Measurements from ENCODE around the gene IRF7.

IRF7 gene

DNA sequence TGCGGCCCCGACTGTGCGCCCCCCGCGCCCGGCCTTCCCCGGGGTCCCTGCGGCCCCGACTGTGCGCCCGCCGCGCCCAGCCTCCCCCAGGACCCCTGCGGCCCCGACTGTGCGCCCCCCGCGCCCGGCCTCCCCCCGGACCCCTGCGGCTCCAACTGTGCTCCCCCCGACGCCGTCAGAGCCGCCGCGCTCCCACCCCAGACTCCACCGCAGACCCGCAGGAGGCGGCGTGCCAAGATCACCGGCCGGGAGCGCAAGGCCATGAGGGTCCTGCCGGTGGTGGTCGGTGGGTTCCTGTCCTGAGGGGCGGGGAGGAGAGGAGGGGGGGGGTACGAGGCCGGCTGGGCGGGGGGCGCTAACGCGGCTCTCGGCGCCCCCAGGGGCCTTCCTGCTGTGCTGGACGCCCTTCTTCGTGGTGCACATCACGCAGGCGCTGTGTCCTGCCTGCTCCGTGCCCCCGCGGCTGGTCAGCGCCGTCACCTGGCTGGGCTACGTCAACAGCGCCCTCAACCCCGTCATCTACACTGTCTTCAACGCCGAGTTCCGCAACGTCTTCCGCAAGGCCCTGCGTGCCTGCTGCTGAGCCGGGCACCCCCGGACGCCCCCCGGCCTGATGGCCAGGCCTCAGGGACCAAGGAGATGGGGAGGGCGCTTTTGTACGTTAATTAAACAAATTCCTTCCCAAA, 24.4 kb upstream of the IRF7 start:
- no peak for DNase-seq (ENCODE audit: low read depth in 2 of 2)

DNA sequence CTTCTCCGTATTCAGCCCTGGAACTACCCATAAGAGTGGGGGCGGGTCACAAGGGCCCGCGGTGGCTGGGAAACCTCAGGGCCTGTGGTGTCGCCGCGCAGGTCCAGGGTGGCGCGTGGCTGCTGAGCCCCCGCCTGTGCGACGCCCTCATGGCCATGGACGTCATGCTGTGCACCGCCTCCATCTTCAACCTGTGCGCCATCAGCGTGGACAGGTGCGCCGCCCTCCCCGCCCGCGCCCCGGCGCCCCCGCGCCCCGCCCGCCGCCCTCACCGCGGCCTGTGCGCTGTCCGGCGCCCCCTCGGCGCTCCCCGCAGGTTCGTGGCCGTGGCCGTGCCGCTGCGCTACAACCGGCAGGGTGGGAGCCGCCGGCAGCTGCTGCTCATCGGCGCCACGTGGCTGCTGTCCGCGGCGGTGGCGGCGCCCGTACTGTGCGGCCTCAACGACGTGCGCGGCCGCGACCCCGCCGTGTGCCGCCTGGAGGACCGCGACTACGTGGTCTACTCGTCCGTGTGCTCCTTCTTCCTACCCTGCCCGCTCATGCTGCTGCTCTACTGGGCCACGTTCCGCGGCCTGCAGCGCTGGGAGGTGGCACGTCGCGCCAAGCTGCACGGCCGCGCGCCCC, 23.7 kb upstream of the IRF7 start:
- DNase-seq (ENCODE audit: low read depth in 2 of 2): no peak

DNA sequence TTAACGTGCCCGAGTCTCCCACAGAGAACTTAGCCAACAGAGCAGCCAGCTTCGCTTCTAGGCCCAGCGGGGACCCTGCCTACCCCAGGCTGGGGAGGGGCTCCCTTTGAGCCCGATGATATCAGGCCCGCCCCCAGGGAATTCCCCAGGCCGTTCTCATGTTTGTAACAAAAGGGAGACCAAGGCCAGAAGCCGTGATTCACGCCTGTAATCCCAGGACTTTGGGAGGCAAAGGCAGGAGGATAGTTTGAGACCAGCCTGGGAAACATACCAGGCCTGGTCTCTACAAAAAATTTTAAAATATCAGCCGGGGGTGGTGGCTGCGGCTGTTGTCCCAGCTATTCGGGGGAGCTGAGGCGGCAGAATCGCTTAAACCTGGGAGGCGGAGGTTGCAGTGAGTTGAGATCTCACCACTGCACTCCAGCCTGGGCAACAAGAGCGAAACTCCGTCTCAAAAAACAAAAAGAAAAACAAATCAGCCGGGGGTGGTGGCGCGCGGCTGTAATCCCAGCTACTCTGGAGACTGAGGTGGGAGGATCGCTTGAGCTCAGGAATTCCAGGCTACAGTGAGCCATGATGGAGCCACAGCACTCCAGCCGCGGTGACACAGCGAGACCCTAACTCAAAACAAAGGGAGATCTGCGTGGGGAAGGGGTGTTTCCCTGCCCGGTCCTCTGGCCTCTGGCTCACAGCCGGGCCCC, 23.0 kb upstream of the IRF7 start:
- DNase-seq (ENCODE audit: low read depth in 2 of 2): no peak

DNA sequence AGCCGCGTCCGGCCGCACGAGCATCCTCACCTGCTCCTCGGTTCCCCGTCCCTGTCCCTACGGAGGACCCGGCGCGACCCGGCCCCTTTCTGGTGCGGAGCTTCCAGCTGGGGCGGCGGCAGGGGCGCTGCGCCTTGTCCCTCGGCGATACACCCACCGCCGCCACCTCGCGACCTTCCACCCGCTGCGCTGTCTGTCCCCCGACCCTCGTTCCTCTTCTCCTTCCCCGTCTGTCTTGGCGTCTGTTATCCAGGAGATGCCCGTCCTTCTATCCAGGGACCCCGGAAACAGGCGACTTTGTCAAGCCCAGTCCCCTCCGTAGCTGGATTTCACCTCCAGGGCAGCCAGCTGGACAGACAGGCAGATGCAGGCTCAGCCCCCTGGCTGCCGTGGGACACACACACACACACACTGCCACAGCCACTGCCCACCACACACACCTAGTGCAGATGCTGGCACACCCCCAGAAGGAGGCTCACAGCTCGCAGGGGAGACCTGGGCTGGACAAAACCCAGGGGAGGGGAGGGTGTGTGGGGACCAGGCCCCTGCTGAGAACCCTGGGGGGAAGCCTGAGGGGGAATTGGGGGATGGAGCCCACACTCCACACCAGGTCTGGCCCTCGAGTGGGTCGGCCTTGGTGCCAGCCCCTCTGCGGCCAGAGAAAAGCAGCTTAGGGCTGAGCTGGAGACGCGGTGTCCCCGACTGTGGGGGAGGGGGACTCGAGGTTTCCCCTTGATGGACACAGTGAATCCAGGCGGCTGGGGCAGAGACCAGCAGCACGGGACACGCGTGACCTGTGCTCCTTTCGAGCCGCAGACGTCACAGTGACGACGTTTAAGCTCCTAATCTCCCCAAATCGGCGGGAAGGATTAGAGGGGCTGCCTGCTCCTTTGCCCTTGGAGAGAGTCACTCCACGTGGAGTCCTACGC, 22.1 kb upstream of the IRF7 start:
- DNase-seq (ENCODE audit: low read depth in 2 of 2): no peak

DNA sequence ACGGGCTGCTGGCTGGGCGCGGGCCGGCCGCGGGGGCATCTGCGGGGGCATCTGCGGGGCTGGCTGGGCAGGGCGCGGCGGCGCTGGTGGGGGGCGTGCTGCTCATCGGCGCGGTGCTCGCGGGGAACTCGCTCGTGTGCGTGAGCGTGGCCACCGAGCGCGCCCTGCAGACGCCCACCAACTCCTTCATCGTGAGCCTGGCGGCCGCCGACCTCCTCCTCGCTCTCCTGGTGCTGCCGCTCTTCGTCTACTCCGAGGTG, 21.5 kb upstream of the IRF7 start:
- no peak for DNase-seq (ENCODE audit: low read depth in 2 of 2)

DNA sequence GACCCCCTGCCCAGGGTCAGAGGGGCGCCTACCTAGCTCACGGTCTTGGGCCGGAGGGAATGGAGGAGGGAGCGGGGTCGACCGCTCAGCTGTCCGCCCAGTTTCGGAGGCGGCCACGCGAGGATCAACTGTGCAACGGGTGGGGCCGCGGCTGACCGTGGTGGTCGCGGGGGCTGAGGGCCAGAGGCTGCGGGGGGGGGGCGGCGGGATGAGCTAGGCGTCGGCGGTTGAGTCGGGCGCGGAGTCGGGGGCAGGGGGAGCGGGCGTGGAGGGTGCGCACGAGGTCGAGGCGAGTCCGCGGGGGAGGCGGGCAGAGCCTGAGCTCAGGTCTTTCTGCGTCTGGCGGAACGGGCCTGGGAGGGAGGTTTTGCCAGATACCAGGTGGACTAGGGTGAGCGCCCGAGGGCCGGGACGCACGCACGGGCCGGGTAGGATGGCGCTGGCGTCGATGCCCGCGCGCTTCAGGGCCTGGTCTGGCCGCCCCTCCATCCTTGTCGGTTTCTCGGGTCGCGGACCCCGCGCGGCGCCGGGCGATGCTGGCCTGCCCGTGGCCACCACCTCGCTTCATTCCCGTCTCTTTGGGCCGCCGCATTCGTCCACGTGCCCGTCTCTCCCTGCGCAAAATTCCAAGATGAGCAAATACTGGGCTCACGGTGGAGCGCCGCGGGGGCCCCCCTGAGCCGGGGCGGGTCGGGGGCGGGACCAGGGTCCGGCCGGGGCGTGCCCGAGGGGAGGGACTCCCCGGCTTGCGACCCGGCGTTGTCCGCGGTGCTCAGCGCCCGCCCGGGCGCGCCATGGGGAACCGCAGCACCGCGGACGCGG, 21.0 kb upstream of the IRF7 start, which contains the start of gene DRD4:
TSS of gene DRD4 (plus strand) at position 759 of the 822 bp plus-strand sequence. CDS start at position 795, 36 bp downstream.
- DNase-seq (ENCODE audit: low read depth in 2 of 2): no peak

DNA sequence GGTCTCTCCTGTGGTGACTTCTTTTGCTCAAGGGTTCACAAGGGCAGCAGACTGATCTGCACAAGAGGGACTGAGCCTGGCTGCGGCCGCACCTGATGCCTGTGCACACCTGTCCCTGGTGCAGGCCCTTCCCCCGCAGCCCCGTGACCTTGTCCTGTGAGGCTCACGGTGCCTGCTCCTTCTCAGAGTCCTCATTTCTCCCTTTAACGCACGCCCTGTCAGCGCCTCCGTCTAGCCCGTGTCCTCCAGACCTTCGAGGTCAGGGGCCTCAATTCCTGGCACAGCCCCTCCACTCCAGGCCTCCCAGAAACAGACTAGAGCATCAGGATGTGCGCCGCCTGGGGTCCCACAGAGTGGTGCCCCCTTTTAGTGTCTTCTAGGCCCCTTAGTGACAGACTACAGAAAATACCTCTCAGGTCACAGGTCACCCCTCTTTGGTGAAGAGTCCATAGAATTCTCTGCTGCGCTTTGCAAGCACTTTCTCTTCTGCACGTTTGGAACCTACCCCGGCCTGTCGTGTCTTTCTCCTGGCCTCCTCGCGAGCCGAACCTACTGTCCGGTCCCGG, 20.3 kb upstream of the IRF7 start:
- DNase-seq (ENCODE audit: low read depth in 2 of 2): no peak

DNA sequence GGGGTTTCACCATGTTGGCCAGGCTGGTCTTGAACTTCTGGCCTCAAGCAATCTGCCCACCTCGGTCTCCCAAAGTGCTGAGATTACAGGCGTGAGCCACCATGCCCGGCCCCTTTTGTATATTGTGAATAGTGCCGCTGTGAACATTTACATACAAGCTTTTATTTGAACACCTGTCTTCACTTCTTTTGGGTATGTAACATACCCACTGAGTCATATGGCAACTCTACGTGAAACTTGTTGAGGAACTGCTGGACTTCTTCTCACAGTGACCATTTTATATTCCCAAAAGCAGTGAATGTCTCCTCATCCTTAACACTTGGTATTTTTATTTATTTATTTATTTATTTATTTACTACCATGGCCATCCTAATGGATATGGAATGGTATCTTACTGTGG, 15.1 kb upstream of the IRF7 start:
- DNase-seq (ENCODE audit: low read depth in 2 of 2): no peak

DNA sequence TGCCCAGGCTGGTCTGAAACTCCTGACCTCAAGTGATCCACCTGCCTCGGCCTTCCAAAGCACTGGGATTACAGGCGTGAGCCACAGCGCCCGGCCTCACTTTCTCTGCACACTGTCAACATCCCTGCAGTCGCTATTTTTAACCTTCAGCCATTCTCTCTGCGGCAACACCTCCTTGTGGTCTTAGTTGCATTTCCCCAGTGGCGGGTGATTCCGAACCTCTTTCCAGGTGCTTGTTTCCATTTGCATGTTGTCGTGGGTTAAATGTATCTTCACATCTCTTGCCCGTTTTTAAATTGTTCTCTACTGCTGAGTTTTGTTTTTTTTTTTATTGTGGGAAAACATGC, 13.5 kb upstream of the IRF7 start:
- no peak for DNase-seq (ENCODE audit: low read depth in 2 of 2)

DNA sequence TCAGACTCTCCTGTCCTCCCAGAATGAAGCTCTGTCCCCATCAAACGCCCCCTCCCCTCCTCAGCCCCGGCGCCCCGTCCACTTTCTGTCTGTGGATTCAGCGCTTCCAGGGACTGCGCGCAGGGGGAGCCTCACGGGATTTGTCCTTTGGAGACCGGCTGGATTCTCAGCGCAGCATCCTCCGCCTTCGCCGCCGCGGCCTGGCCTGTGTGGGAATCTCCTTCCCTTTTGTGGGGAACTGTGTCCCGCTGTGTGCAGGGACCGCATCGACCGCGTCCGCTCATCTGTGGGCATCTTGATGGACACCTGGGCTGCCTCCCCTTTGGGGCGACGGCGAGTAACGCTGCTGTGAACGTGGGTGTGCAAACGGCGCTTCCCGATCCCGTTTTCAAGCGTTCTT, 12.3 kb upstream of the IRF7 start:
- DNase-seq (ENCODE audit: low read depth in 2 of 2): no peak

DNA sequence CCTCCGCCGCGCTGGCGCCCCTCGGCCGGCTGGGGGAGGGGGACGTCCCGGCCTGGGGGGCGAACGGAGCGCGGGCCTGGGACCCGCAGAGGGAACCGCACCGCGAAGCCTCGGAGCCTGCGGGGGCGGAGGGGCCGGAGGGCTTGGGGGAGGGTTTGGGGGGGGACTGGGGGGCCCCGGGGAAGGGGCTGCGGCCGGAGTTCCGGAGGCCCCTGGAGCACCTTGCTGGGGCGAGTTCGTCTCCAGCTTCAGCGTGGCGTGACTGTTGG, 11.5 kb upstream of the IRF7 start:
- DNase-seq (ENCODE audit: low read depth in 2 of 2): no peak

DNA sequence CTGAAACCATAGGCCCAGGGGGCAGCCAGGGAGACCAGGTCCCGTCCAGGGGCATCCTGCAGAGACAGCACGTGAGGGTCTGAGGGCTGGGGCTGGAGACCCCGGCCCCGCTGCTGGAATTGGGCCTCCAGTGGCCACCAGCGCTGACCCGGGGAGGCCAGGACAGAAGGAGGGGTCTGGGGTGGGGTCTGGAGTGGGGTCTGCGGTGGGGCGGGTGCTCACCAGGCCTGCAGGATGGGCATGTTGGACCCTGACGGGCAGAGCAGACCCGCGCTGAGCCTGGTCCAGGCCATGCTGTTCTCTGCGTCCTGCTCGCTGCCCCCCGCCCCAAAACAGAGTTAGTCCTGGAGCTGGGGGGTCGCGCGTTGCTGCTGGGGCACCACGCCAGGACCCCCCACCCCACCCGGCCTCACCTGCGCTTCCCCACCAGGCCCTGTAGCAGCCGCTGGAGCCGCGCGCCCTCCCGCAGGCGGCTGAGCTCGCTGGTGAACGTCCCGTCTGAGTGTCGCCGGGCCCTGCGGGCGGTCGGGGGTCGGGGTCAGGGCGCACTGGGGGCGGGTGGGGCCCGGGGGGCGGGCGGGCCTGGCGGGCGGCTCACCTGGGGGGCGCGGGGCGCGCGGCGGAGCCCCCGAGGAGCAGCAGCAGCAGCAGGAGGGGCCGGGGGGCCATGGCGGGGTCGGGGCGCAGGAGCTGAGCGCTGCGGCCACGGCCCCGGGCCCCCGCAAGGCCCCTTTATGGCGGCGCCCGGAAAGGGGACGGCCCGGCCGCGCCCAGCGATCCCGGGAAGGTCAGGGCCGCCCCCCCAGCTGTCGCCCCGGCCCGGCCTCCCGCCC, 10.9 kb upstream of the IRF7 start, which contains the start of gene SCT:
TSS of gene SCT (minus strand) at position 707 of the 833 bp plus-strand sequence. CDS start at position 669, 38 bp downstream.
- no peak for DNase-seq (ENCODE audit: low read depth in 2 of 2)

DNA sequence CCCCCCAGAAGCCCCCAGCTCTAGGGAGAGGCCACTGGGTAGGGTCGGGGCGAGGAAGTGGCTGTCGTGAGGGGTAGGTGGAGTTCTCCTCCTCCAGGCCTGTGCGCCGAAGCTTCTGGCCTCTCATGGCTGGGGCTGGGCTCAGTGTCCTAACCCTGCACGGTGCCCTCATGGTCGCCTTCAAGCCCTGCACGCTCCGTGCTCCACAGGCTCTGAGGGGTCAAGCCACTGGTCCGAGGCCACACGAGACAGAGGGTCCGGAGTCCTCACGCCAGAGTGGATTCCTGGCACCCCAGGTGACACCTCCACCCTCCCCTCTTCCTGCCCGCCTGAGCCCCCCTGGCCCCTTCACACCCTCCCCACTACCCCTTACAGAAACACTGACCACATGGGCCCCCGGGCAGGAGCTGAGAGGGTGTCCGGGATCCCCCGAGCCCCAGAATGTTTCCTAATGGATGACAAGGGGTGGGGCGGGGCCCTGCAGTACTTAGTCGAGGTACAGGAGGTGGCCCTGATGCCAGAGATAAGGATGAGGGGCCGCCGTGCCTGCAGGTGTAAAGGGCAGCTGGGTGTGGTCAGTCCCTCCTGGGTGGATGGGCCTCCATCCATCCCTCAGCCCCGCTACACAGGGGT, 10.0 kb upstream of the IRF7 start:
- DNase-seq (ENCODE audit: low read depth in 2 of 2): no peak

DNA sequence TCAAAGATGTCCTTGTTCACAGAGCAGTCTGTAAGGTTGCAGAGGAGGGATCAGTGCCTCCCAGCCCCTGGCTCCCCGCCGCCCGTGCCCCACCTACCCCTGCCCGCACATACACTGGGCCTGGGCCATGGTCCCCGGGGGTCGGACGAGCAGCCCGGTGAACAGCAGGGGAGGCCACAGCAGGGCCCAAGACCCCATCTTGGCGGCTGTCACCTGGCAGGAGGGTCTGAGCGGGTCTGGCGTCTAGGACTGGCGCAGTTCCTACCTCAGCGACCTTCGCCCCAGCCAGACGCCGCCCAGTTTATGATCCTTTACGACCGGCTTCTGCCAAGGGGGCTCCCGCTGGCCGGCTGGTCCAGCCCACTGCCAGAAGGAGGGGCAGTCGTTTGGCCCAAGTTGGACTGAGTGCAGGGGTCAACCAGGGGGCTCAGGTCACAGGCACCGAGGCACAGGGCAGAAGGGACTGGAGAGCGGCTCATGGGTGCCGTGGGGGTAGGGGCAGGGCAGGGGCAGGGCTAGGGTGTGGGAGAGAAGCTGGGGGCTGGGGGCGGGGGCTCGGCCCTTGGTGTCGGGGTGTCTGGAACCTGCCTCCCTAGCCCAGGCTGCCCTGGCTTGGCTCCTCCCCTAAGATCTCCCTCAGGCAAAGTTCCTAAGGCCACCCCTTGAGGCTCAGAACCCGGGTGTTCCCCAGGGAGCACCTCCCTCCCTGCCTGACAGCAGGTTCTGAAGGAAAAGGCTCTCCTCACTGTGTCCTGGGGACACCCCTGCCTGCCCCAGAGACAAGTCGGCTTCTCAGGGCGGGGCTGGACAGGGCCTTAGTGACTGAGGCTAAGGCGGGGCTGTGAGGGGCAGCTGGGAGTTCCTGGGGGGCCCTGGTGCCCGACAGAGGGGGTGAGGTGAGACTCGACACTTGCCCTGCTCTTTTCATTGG, 9.2 kb upstream of the IRF7 start, which contains the start of gene CDHR5:
TSS of gene CDHR5 (minus strand) at position 251 of the 931 bp plus-strand sequence. CDS start at position 198, 53 bp downstream.
- no peak for DNase-seq (ENCODE audit: low read depth in 2 of 2)

DNA sequence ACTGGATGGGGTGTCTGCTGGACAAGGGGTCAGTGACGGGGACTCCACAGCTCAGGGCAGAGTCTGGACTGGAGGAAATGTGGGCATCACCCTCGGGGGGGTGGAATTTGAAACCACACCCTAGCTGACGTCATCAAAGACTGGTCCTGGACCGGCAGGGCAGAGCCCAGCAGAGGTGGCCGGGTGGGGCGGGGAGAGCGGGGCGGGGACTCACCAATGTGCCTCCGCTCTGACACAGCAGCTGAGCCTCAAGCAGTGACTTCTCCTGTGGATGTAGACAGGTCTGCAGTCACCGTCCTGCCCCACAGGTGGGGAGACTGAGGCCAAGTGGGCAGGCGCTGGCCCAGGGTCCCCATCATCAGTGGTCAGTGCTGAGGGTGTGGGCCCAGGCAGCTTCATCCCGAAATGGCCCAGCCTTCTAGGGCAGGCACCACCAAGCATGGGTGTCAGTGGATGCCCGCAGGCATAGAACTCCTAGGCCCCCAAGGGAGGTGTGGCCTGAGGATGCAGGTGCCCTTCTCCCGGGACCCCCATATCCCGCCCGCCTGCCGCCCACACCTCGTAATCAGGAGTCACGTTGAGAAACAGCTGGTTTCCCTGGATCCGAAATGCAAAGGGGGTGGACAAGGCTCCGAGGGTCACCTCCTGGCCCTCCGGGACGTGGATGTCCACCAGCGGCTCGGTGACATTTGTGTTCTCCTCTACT, 8.4 kb upstream of the IRF7 start:
- DNase-seq (ENCODE audit: low read depth in 2 of 2): no peak

DNA sequence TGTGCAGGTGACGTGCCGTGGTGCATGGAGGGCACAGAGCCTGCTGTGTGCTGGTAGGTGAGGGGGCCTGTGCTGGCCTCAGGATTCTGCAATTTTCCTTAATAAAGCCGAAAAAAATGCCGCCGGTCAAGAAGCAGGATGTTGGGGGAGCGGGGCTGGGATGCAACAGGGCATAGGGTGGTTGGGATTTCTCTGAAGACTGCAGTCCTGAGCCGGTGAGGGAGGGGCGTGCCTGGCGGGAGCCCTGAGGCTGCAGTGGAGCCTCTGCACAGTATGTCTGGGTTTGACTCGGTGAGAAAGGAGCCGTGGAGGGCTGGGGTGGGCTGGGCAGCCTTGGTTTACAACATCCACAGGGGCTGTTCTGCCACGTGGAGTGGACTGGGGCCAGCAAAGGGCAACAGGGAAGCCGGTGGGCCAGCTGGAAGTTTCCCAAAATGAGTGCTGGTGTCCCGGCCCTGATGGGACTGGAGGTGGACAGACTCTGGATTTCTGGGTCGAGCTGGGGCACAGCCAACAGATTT, 7.7 kb upstream of the IRF7 start:
- DNase-seq (ENCODE audit: low read depth in 2 of 2): no peak

DNA sequence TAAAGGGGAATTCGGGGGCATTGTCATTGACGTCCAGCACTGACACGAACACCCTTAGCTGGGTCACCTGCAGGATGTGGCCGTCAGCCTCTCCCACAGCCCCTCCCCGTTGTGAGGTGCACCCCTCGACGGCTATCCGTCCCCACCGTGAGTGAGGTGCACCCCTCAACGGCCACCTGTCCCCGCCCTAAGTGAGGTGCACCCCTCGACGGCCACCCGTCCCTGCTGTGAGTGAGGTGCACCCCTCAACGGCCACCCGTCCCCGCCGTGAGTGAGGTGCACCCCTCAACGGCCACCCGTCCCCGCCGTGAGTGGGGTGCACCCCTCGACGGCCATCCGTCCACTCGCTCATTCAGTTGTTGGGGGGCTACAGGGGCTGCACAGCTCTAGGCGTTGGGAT, 6.1 kb upstream of the IRF7 start:
- DNase-seq (ENCODE audit: low read depth in 2 of 2): no peak
